Activated CD8-positive, alpha-beta memory T cell treated with anti-CD3 and anti-CD28 coated beads, Interleukin-2, amount 10 ng/mL, durations not matched to agents 7 days and 5 days (primary cell): ENCODE results near the gene GABRR3. TPM values are rescaled to one million over a fixed set of nuclear protein-coding genes. Genes with fewer than 3 reads are reported as not detected.

Experiments
- ATAC-seq: fragments of 150-1000 bp; cut with Tn5 transposase; one replicate; pipeline ENCODE4 v1.10.0; 2021; ENCODE audit warnings: moderate library complexity
- CTCF ChIA-PET: fragments of 350-600 bp; sonication (Branson Sonifier 250); formaldehyde crosslinking; loops from one replicate; lab custom pipeline; 2021; ENCODE audit warnings: antibody characterized with exemption; lab: Charles Lee
- DNase-seq: peaks from one replicate; pipeline ENCODE4 v3.0.0-alpha.2; 2020
- H3K27ac Mint-ChIP-seq: one replicate; pipeline ENCODE4 v1.8.0; 2021; ENCODE audit warnings: mild to moderate bottlenecking, mixed read lengths
- H3K27me3 Mint-ChIP-seq: one replicate; pipeline ENCODE4 v1.8.0; 2021; ENCODE audit warnings: mixed read lengths
- H3K36me3 Mint-ChIP-seq: one replicate; pipeline ENCODE4 v1.8.0; 2021; ENCODE audit warnings: mild to moderate bottlenecking, mixed read lengths
- H3K4me1 Mint-ChIP-seq: one replicate; pipeline ENCODE4 v1.8.0; 2021; ENCODE audit warnings: mixed read lengths
- H3K4me3 Mint-ChIP-seq: one replicate; pipeline ENCODE4 v1.8.0; 2021; ENCODE audit warnings: mild to moderate bottlenecking, moderate library complexity, mixed read lengths
- H3K9me3 Mint-ChIP-seq: one replicate; pipeline ENCODE4 v1.8.0; 2022; ENCODE audit warnings: low read depth, mixed read lengths
- total RNA-seq, 2 experiments: library from RNA; stranded (reverse); gene quantifications; one replicate each; pipeline ENCODE4 v1.2.3, GENCODE V29; 2021

The GABRR3 gene
- total RNA-seq: not detected

DNA sequence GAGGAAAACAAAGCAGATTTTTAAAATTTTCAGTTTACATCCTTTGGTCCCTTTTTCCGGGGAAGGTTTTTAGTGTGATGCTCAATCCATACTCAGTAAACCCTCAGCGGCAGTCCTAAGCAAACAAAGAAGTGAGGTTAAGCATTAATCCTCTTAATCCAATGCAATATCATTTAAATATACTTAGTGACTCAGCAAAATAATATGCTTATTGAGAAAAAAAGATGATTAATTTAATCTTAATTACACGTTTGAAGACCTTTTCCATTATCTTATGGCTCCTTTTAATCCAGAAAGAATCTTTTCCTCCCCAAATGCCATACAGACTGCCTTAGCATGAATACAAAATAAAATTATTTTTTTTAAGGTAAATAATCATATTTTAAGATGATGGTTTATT lies at the start of gene GABRR3:
Gene GABRR3 (minus strand): TSS at position 108 of the 400 bp plus-strand sequence. CDS start 328 bp downstream, outside the sequence.
- H3K9me3 Mint-ChIP-seq: no peaks in the 10 kb centered on the region
- ATAC-seq (no peak), DNase-seq (no peak)
- H3K36me3 Mint-ChIP-seq: peaks cover 3% of the 10 kb centered on the region
- H3K27me3 Mint-ChIP-seq: peaks cover 7% of the 10 kb centered on the region
- CTCF ChIA-PET: no interaction called here
- no peak within 1 kb of the TSS for H3K4me3 Mint-ChIP-seq
- H3K4me1 Mint-ChIP-seq: peaks cover 26% of the 10 kb centered on the region
- H3K27ac Mint-ChIP-seq: no peak within 1 kb of the TSS

DNA sequence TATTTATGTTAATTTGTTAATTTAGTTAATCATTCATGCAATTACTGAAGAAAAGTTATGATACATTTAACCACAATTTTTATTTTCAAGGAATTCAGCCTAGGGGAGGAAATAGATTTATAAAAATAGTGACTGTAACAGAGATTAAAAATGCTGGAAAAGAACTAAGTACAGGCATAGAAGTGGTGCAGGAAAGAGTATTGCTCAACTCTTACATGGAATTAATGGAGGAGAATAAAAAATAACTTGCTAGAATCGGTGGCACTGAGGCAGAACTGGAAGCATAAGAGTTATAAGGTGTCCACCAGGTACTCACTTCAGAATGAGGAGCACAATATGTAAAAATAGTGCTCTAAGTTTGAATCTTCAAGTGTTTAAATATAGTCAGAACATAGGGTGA lies 38.4 kb upstream of the GABRR3 start:
- ATAC-seq: no peak
- DNase-seq: no peak
- Mint-ChIP-seq H3K4me3 (no peak overlapping the region), H3K27me3 (peaks cover 24% of the 10 kb centered on the region), H3K36me3 (no peaks in the 10 kb centered on the region), H3K4me1 (no peaks in the 10 kb centered on the region), H3K27ac (no peak overlapping the region), H3K9me3 (no peaks in the 10 kb centered on the region)
- CTCF ChIA-PET: no interaction called here

DNA sequence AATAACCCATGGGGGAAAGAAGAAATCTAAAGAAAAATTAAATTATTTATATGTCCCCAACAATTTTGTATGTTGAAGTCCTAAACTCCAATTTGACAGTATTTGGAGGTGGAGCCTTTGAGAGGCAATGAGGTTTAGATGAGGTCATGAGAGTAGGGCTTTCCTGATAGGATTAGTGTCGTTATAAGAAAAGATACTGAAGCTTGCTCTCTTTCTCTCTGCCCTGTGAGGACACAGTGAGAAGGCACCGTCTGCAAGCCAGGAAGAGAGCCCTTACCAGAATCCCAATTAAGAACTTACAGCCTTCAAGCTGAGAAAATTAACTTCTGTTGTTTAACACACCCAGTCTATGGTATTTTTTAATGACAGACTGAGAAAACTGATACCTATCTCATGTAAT lies 35.7 kb upstream of the GABRR3 start:
- CTCF ChIA-PET: no interaction called here
- Mint-ChIP-seq H3K27ac (no peak overlapping the region), H3K9me3 (no peaks in the 10 kb centered on the region)

DNA sequence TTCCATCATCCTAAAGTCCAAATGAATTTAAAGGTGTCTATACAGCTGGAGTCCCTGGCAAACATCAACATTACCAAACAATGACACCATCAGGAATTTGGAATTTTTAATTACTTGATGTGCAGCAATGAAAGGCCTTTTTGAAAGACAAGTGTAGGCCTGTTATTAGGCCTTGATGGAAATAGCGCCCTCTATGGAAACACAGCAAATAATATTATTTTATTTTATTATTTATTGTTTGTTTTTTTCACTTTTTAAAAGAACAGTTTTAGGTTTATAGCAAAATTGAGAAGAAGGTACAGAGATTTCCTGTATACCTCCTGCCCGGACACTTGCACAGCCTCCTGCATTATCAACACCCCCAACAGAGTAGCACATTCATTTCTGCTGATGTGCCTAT lies 33.7 kb upstream of the GABRR3 start:
- DNase-seq (no peak), ATAC-seq (no peak)
- Mint-ChIP-seq H3K9me3 (no peaks in the 10 kb centered on the region), H3K4me1 (no peaks in the 10 kb centered on the region), H3K27ac (no peak overlapping the region), H3K36me3 (no peaks in the 10 kb centered on the region), H3K4me3 (no peak overlapping the region), H3K27me3 (peaks cover 24% of the 10 kb centered on the region)
- CTCF ChIA-PET: no interaction called here

More for the DNA sequence above, 35.7 kb upstream of the GABRR3 start:
- ATAC-seq (no peak), DNase-seq (no peak)
- Mint-ChIP-seq H3K4me1 (no peaks in the 10 kb centered on the region), H3K27me3 (peaks cover 24% of the 10 kb centered on the region), H3K36me3 (no peaks in the 10 kb centered on the region), H3K4me3 (no peak overlapping the region)

DNA sequence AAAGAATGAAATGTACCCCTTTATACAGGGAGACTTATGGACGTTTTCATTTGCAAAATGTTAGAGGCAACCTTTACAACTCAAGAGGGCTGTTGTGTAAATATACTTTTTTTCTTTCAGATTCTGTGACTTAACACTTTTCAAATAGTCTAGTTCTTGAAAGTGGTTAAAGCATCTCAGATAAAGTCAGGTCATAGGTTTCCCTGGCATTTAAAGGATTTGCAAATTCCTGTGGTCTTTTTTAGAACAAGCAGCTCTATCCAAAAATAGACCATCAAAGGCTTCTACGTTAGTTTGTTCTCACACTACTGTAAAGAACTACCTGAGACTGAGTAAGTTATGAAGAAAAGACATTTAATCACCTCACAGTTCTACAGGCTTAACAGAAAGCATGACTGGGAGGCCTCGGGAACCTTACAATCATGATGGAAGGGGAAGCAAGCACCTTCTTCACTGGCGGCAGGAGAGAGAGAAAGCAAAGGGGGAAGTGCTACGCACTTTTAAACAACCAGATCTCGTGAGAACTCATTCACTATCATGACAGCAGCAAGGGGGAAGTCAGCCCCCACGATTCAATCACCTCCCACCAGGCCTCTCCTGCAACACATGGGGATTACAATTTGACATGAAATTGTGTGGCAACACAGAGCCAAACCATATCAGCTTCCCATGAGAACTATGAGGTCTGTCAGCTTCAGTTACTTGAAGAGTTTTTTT lies 23.3 kb upstream of the GABRR3 start:
- Mint-ChIP-seq H3K4me1 (no peaks in the 10 kb centered on the region), H3K27me3 (peaks cover 9% of the 10 kb centered on the region), H3K27ac (no peak overlapping the region), H3K36me3 (no peaks in the 10 kb centered on the region), H3K4me3 (no peak overlapping the region), H3K9me3 (no peaks in the 10 kb centered on the region)
- no peak for DNase-seq
- CTCF ChIA-PET: no interaction called here
- ATAC-seq: no peak

DNA sequence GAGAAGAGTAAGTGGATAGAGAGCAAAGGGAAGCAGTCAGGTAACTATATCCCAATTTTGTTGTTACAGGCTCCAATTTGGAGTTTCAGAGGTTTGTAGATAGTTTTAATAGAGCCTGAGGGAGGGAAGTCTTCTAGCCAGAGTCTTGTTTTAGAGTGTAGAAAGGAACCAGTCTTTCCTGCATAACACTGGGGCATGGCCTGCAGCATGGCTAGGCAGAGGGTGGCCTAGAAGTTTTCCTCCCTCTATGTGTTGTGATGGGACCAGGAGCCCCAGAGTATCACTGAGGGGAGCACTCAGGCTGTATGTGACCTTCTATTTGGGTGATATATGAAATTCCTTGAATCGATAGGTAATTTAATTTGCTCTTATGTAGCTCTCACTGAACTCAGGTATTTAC lies 22.5 kb upstream of the GABRR3 start:
- CTCF ChIA-PET: no interaction called here
- no peaks in the 10 kb centered on the region for H3K9me3 Mint-ChIP-seq
- H3K27ac Mint-ChIP-seq: no peak overlapping the region
- H3K4me3 Mint-ChIP-seq: no peak overlapping the region
- no peaks in the 10 kb centered on the region for H3K36me3 Mint-ChIP-seq
- DNase-seq (no peak), ATAC-seq (no peak)
- H3K27me3 Mint-ChIP-seq: peaks cover 9% of the 10 kb centered on the region
- H3K4me1 Mint-ChIP-seq: no peaks in the 10 kb centered on the region

DNA sequence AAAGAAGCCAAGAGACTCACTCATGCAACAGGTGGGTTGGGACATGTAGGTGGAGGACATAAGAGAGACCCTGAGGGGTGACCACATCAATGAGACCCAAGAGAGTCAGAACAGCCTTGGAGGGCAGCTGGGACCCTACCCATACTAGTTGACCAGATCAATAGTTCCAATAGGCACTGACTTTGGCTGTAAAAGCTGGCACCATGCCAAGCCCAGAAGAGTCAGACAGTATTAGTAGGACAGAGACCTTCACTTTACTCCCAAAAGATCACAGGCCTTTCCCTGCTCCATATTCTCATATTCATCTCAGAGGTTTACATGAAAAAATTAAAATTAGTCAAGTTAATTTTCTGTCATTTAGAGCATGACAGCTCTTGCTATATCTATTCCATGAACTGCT lies 20.9 kb upstream of the GABRR3 start:
- H3K27ac Mint-ChIP-seq: no peak overlapping the region
- ATAC-seq (no peak), DNase-seq (no peak)
- H3K9me3 Mint-ChIP-seq: no peaks in the 10 kb centered on the region
- peaks cover 9% of the 10 kb centered on the region for H3K27me3 Mint-ChIP-seq
- H3K4me1 Mint-ChIP-seq: no peaks in the 10 kb centered on the region
- no peaks in the 10 kb centered on the region for H3K36me3 Mint-ChIP-seq
- no peak overlapping the region for H3K4me3 Mint-ChIP-seq
- CTCF ChIA-PET: no interaction called here

DNA sequence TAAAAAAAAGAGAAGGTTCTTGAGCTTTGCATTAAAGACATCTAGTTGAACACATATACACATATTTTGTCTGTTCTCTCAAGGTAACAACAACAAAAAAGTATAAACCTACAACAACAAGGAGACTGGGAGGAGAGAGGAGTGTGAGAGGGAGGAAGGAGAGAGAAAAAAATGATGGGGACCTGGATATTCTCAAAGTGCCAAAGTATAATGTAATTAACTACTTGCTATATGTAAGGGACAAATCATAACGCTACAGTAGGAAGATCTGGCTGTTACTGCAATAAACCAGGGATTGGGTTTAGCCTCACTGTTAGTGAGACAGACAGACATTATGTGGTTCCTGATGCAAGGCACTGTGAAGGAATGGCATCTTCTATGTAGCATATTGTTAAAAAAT lies 14.2 kb upstream of the GABRR3 start:
- Mint-ChIP-seq H3K4me3 (no peak overlapping the region), H3K9me3 (no peaks in the 10 kb centered on the region), H3K27ac (no peak overlapping the region), H3K36me3 (no peaks in the 10 kb centered on the region), H3K27me3 (peaks cover 30% of the 10 kb centered on the region), H3K4me1 (no peaks in the 10 kb centered on the region)
- ATAC-seq: no peak
- no peak for DNase-seq
- CTCF ChIA-PET: interaction anchor here (0.5 to 1.9 kb wide), 3 partner anchors 10 to 1420 kb away, joined by 3 to 9 read pairs (median 8); no protein-coding TSS in a partner anchor

DNA sequence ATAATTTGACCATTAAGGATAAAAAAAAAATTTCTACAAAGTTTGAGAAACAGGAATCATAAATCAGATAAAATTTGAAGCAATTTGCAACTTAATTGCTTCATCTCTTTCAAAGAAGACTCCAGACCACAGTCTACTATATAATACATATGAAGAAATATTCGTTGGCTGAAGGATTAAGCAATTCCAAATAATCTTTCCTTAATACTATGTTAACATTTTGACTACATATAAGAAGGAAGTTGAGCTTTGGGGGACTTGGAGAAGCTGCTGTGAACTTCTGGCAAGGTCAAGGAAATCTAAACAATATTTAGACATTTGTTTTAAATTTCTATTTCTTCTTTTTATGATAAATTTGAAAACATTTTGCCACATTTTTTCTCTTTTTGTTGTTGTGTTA lies 13.5 kb upstream of the GABRR3 start:
- DNase-seq (no peak), ATAC-seq (no peak)
- no peaks in the 10 kb centered on the region for H3K9me3 Mint-ChIP-seq
- no peaks in the 10 kb centered on the region for H3K4me1 Mint-ChIP-seq
- no peaks in the 10 kb centered on the region for H3K36me3 Mint-ChIP-seq
- CTCF ChIA-PET: interaction anchor here (1.7 to 1.9 kb wide), 2 partner anchors 9 to 280 kb away, joined by 8 to 9 read pairs; no protein-coding TSS in a partner anchor
- H3K4me3 Mint-ChIP-seq: no peak overlapping the region
- peaks cover 33% of the 10 kb centered on the region for H3K27me3 Mint-ChIP-seq
- H3K27ac Mint-ChIP-seq: no peak overlapping the region

DNA sequence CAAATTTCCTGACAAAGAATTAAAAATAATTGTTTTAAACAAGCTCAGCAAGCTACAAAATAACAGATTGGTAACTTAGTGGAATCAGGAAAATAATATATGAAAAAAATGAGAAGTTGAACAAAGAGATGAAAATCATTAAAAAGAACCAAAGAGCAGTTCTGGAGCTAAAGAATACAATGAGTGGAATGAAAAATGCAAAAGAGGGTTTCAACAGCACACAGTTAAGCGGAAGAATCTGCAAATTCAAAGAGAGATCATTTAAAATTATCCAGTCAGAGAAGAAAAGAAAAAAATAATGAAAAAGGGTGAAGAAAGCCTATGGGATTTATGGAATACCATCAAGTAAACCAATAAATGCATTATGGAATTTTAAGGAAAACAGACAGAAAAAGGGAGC lies 6.2 kb upstream of the GABRR3 start:
- CTCF ChIA-PET: interaction anchor here (0.9 to 5.4 kb wide), 2 partner anchors 288 to 298 kb away, joined by 3 to 53 read pairs; no protein-coding TSS in a partner anchor
- Mint-ChIP-seq H3K9me3 (peaks cover 9% of the 10 kb centered on the region), H3K36me3 (peaks cover 6% of the 10 kb centered on the region), H3K27me3 (peaks cover 28% of the 10 kb centered on the region), H3K4me1 (peaks cover 27% of the 10 kb centered on the region), H3K4me3 (no peak overlapping the region), H3K27ac (no peak overlapping the region)
- ATAC-seq (no peak), DNase-seq (no peak)

DNA sequence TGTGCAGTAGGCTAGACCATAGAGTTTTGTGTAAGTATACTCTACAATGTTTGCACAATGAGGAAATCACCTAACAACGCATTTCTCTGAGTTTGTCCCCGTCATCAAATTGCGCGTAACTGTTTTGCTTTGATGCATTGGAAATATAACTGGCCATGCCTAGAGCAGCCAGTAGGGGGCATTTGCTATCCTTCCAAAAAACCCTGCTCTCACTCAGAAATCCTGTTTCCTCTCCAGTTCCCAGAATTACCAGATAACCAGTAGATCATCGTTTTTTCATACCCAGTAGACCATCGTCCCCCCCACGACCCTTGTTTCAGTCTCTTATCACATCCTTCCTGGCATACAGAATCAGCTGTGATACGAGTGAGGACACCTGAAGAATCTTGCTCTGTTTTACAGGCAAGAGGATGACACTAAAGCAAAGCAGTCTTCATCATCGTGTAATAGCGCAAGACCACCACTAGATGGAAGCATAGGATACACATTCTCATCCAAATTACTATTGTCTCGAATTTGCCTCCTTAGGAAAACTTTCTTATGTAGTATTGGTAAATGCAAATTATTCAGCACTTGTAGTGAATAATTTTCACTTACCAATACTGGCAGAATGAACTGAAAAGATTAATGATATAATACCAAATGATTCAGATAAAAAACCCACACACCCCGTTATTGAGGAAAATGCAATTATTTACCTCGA lies 4.4 kb upstream of the GABRR3 start:
- peak; percentile 88 for DNase-seq
- Mint-ChIP-seq H3K9me3 (peaks cover 9% of the 10 kb centered on the region), H3K27me3 (peaks cover 25% of the 10 kb centered on the region), H3K4me1 (peaks cover 27% of the 10 kb centered on the region), H3K36me3 (peaks cover 6% of the 10 kb centered on the region), H3K4me3 (peak overlapping the region; percentile 84), H3K27ac (peak overlapping the region; percentile 96)
- CTCF ChIA-PET: interaction anchor here (0.6 to 5.4 kb wide), 27 partner anchors 9 to 774 kb away, joined by 3 to 53 read pairs (median 4); partner anchors contain the start of genes CLDND1 and CRYBG3
- ATAC-seq: peak; percentile 97

DNA sequence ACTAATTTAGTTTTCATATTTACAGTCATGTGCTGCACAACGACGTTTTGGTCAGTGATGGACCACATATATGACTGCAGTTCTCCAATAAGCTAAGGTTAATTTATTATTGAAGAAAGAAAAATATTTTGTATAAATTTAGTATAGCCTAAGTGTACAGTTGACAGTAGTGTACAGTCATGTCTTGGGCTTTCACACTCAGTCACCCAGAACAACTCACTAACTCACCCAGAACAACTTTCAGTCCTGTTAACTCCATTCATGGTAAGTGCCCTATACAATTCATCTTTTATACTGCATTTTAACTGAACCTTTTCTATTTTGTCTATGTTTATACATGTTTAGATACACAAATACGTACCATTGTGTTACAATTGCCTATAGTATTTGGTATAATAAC lies 3.8 kb upstream of the GABRR3 start:
- peaks cover 9% of the 10 kb centered on the region for H3K9me3 Mint-ChIP-seq
- CTCF ChIA-PET: interaction anchor here (0.6 to 5.4 kb wide), 32 partner anchors 8 to 863 kb away, joined by 3 to 53 read pairs (median 4); partner anchors contain the start of genes ARL6, CLDND1, CRYBG3 and DCBLD2
- ATAC-seq: peak; percentile 40
- peaks cover 27% of the 10 kb centered on the region for H3K4me1 Mint-ChIP-seq
- H3K4me3 Mint-ChIP-seq: peak overlapping the region; percentile 84
- H3K36me3 Mint-ChIP-seq: peaks cover 6% of the 10 kb centered on the region
- peaks cover 25% of the 10 kb centered on the region for H3K27me3 Mint-ChIP-seq
- no peak for DNase-seq
- peak overlapping the region; percentile 96 for H3K27ac Mint-ChIP-seq

DNA sequence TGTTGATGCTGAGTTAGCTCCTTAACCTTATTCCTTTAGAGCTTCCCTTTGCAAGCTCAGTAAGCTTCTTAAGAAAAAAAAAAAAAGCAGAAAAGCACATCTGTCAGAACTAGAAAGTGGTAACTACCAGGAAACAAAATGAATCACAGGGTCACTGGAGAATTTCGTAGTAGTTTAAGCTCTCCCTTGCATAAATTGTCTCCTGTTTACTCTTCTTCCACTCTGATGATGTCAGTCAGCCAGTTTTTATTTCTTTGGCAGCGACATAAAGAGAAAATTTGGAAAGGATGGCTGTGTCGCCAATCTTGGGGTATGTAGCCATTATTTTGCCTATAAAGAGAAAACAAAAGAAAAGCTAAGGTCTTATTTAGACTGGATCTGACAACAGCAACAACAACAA lies 3.2 kb upstream of the GABRR3 start:
- Mint-ChIP-seq H3K9me3 (peaks cover 9% of the 10 kb centered on the region), H3K36me3 (peaks cover 6% of the 10 kb centered on the region), H3K4me1 (peaks cover 27% of the 10 kb centered on the region), H3K4me3 (peak overlapping the region; percentile 84), H3K27me3 (peaks cover 23% of the 10 kb centered on the region), H3K27ac (peak overlapping the region; percentile 82)
- ATAC-seq (peak; percentile 24), DNase-seq (no peak)
- CTCF ChIA-PET: interaction anchor here (0.6 to 5.4 kb wide), 27 partner anchors 7 to 863 kb away, joined by 3 to 53 read pairs (median 4); partner anchors contain the start of genes ARL6, CRYBG3, DCBLD2 and RIOX2
